Measurements from ENCODE around the gene UBXN1.

DNA sequence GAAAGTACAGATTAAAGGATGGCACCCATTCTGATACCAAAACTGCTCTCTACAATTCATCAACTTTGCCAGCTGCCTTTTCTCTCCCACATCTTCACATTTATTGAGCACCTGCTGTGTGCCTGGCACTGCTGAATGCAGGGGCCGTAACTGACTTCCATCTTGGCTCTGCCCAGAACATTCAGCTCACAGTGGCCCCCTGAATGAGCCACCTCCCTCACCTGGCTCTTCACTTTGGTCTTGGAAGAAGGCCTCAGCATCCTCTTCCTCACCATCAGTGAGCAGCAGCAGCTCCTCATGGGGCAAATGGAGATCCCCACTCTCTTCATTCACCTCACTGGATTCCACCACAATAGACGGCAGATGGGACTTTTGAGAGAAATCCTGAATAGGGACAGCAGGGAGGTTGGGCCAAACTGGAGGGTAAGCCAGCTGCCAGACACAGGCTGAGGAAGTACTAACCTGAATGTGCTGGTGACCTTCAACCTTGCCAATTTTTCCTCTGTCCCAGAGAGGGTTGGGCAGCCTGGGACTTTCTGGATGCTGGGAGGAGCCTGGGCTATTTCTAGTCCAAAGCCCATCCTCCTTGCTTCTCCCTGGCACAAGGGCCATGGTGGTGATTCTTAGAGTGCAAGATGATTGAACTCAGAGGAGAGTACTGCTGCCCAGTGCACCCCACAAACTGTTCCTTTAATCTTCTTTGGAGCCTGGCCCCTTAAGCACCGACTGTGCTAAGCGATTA is 9.3 kb downstream of the UBXN1 start:
- TF ChIP-seq, protein P1, sequence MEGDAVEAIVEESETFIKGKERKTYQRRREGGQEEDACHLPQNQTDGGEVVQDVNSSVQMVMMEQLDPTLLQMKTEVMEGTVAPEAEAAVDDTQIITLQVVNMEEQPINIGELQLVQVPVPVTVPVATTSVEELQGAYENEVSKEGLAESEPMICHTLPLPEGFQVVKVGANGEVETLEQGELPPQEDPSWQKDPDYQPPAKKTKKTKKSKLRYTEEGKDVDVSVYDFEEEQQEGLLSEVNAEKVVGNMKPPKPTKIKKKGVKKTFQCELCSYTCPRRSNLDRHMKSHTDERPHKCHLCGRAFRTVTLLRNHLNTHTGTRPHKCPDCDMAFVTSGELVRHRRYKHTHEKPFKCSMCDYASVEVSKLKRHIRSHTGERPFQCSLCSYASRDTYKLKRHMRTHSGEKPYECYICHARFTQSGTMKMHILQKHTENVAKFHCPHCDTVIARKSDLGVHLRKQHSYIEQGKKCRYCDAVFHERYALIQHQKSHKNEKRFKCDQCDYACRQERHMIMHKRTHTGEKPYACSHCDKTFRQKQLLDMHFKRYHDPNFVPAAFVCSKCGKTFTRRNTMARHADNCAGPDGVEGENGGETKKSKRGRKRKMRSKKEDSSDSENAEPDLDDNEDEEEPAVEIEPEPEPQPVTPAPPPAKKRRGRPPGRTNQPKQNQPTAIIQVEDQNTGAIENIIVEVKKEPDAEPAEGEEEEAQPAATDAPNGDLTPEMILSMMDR (IDR thresholded peaks at IDR 0.05; ENCODE audit: insufficient read depth, low read length, poor library complexity, severe bottlenecking), result no peak
- TF ChIP-seq EZH2phosphoT487 (conservative IDR thresholded peaks at IDR 0.05; ENCODE audit: low read length), result no peak
